LNCaP clone FGC (cell line): Measurements from ENCODE around the gene IMPACT.
A peak's percentile ranks its signal among the peaks of the same experiment; 100 is the strongest.

Experiments used
- DNase-seq: peaks from one replicate; pipeline ENCODE4 v3.0.0-alpha.2; 2011; ENCODE audit warnings: low read depth
- H3K4me3 ChIP-seq: 2 replicates; pipeline ENCODE4 v1.5.1; 2011; ENCODE audit warnings: mild to moderate bottlenecking, low read depth, low read length, control low read depth
- TF ChIP-seq, protein P1 (sequence below): IDR thresholded peaks from 2 replicates; pipeline ENCODE4 v1.5.1; 2012; ENCODE audit warnings: mild to moderate bottlenecking; ENCODE audit not compliant: control insufficient read depth, insufficient read depth; ENCODE audit errors: extremely low read depth

Gene IMPACT

DNA sequence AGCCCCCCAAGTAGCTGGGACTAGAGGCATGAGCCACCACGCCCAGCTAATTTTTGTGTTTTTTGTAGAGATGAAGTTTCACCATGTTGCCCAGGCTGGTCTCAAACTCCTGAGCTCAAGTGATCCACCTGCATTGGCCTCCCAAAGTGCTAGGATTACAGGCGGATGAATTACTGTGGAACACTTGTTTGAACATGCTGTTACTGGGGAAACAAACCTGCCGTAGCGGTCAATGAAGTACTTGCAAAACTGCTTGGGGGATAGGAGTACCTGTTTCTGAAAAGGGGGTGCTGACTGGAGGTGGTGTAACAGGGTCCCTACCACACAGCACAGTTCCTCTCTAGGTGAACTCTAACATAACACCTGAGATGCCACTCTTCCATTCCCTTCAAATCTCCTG lies 5.9 kb upstream of the IMPACT start:
- H3K4me3 ChIP-seq, result no peak overlapping the region
- no peak for DNase-seq
- TF ChIP-seq, protein P1, sequence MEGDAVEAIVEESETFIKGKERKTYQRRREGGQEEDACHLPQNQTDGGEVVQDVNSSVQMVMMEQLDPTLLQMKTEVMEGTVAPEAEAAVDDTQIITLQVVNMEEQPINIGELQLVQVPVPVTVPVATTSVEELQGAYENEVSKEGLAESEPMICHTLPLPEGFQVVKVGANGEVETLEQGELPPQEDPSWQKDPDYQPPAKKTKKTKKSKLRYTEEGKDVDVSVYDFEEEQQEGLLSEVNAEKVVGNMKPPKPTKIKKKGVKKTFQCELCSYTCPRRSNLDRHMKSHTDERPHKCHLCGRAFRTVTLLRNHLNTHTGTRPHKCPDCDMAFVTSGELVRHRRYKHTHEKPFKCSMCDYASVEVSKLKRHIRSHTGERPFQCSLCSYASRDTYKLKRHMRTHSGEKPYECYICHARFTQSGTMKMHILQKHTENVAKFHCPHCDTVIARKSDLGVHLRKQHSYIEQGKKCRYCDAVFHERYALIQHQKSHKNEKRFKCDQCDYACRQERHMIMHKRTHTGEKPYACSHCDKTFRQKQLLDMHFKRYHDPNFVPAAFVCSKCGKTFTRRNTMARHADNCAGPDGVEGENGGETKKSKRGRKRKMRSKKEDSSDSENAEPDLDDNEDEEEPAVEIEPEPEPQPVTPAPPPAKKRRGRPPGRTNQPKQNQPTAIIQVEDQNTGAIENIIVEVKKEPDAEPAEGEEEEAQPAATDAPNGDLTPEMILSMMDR, result no peak

DNA sequence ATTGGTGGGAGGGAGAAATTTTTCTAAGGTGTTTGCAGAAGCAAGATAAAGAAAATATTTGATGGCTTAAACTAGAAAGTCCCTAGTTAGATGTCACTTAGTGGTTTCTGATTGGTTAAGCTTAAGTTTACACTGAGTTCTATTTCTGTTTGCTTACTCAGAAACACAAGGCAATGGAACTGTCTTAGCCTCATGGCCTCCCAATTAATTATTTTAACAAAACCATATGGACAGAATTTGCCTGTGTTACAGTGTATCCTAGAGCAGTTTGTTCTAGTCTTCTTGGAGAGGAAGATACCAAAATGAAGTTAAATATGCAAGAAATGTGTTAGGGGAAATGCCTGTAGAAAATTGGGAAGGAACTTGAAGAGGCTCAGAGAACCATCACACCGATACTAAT lies 4.6 kb upstream of the IMPACT start:
- no peak overlapping the region for H3K4me3 ChIP-seq
- TF ChIP-seq, protein P1, result no peak
- DNase-seq, result peak; percentile 41

DNA sequence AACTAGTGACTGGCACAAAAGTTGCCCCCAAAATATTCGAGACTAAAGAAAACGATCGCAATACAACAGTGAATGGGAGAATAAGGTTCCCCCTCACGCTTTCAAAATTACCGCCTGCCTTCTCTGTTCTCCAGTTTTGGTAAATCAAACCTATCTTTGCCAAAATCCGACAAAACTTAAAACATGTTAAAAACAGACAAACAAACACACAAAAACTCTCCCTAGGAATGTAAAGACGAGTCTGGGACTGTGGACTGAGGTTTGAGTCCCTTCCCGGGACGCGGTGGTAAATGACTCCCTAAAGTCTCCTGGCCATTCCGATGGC lies 435 bp upstream of the IMPACT start:
- DNase-seq, result no peak
- peak overlapping the region; percentile 83 for H3K4me3 ChIP-seq
- TF ChIP-seq, protein P1, result no peak

DNA sequence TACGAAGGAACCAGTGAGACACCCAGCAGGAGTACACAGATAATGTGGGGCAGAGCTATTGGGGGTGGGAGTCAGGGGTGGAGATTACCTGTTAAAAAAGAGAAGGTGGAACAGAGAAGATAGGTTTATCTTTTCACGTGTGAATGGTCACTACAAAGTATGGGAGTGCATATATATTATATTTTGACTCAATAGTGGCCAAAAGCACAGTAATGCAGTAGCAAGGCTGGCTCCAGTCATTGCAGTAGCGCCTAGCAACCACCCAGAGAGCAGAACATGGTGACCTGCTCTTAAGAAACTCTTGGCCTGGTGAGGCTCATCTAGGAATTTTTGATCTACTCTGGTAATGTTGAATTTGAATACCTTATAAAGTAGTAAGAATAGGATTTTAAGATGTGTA lies 1.0 kb downstream of the IMPACT start:
- no peak for DNase-seq
- H3K4me3 ChIP-seq, result peak overlapping the region; percentile 83
- TF ChIP-seq, protein P1, result no peak

DNA sequence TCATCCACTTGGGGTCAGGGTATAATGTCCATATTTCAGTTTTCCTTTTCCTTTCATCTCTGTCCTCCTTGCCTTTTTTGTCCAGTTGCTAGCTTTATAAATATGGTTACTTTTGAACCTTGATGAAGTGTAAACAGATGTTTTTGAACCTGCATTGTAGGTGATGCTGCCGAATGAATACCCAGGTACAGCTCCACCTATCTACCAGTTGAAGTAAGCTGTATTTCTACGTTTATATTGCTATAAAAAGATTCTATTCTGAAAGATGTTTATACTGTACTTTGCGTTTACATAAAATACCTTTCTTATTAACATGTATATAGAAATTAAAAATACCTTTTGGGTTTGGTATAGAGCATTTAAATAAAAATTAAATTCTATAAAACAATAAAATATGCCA lies 2.2 kb downstream of the IMPACT start:
- TF ChIP-seq, protein P1, result peak; percentile 33
- DNase-seq, result no peak
- no peak overlapping the region for H3K4me3 ChIP-seq

DNA sequence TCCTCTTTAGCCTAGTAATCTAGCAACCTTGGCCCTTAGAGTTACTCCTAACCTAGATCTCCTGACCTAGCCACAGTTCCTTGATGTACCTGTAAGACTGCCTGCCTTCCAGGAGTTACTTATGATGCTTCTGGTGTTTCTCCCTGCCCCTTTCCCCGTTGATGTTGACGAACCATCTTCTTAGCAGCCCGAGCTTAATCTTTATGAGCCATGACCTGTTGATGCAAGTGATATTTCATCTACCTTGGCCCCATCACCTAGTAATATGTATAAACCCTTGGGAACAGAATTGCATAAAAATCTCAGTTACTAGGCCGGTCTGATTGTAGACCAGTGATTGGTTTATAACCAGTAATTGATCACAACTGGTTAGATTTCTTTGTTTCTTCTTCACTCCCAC lies 2.7 kb downstream of the IMPACT start:
- no peak overlapping the region for H3K4me3 ChIP-seq
- no peak for DNase-seq
- TF ChIP-seq, protein P1, result no peak

DNA sequence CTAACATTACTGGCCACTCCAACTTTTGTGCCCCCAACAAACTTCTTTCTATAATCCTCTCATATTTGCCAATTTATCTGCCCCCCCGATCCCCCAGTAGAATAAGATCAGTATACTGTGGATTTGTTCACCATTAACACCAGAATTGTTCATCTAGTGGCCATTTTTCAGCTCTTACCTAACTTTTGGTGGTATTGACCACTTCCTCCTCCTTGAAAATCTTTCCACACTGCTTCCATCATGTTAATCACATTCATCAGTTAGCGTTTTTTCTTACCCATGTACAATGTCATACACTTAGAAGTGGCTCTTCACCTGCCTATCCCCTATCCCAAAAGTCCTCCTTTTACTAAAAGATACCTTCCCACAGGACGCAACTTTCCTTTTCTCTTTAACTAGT lies 6.1 kb downstream of the IMPACT start:
- DNase-seq, result no peak
- TF ChIP-seq, protein P1, result no peak
- H3K4me3 ChIP-seq, result no peak overlapping the region
